Activated CD8-positive, alpha-beta memory T cell treated with anti-CD3 and anti-CD28 coated beads for 4 hours (primary cell): Measurements from ENCODE around the gene SNAPC2.
"Not testable (repeated sequence)": the region's sequence is repeated elsewhere in the genome, so short reads cannot be mapped to it uniquely, and the experiment has no call there.

Source experiments
- DNase-seq, 2 donors: peaks; one replicate each; pipeline ENCODE4 v3.0.0-alpha.2; 2020; ENCODE audit warnings: low read depth in 2 of 2

The SNAPC2 gene

DNA sequence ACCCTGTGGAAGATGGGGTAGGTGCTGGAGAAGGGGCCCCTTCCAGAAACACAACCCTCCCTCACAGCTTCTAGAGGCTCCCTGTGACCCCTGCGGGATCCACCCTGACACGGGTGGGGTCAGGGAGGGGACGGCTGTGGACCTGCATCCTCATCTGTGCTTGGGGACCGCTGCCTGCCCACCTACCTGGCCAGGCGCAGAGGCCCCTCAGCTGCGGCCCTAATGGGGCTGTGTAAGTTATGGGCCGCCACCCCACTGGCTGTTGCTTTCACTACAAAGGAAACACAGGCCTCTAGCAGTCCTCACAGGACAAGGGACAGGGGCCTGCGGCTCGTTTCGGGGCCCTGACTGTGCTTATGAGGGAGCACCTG, 12.8 kb downstream of the SNAPC2 start:
- DNase-seq: no peak

DNA sequence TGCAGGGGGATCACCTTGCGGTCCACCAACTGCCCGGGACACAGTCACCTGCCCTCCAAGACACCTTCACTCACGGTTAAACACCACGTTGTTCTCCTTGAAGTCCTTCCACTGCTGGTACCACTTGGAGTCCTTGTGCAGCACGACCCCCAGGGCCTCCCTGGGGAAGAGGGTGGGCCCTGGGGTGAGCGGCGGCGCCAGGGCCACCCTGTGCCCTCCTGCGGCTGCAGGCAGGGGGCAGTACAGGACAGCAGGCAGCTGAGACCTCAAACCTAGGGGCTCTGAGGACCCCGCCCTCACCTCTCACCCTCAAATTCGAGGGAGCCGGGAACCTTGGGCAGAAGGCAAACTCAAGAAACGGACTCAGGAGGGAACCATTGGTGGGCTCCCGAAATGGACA, 13.3 kb downstream of the SNAPC2 start:
- no peak for DNase-seq

DNA sequence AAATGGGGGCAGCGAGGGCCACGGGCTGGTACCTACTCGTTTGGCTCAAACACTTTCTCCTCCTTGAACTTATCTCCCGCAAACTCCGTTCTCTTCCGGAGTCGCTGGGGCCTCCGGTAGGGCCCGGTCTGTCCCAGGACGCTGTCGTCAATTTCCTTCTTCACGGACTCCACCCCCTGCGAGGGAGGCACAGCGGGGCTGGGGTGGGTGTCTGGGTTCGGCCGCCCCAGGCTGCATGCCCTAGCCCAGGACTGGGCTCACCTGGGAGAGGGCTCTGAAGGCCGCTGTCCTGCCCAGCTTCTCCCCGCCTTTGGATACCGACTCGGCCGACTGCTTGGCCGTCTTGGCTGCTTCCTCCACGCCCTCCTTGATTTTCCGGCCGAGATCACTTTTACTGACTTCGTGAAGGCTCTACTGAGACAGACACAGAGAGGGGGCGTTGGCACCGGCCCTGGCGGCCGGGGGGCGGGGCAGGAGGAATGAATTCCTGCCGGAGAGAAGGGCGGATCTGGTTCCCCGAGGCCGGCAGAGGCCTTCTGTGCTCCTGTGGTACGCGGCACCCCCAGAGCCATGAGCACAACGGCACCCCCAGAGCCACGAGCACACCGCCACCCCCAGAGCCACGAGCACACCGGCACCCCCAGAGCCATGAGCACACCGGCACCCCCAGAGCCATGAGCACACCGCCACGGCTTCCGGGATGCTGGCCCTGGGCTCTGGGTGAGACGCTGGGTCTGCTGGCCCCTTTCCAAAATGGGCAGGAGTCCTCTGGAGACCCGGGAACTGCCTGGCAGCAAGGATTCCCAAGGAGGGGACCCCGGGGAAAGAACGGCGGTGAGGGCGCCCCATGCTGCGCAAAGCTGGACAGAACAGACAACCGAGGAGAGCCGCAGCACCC, 13.9 kb downstream of the SNAPC2 start:
- DNase-seq: no peak

DNA sequence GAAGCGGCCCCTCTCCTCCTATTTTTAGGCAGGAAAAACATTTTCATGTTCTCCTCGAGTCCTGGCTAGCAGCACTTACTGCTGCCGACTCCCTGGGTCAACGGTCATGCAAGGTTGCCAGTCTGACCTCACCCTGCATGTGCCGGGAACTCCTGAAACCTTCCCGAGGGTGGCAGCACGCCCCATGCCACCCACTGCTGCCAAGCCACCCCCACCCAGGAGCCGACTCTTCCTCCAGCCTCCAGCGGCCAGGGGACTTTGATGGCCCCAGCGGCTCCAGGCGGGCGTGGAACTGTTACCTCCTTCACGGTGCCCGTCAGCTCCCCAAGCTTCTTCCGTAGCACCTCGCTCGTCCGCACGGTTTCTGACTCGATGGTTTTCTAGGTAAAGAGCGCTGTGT, 14.6 kb downstream of the SNAPC2 start:
- no peak for DNase-seq

DNA sequence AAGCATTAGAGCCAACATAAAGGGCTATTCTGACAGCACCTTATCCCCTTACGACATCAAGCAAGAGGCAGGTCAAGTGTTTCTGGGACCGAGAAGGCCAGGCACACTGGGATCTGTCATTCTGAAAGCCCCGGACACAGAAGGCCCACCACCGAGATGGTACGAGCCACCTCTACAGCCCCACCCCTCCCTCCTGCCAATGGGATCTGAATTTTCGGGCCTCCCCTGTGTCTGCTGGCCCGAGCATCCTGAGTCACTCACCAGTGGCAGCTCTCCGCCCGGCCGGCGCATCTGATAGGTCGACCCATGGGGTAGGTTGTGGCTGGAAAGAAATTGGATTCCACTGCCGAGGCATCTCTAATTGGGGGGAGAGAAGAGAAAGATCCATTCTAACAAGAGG, 20.7 kb downstream of the SNAPC2 start:
- DNase-seq: no peak

DNA sequence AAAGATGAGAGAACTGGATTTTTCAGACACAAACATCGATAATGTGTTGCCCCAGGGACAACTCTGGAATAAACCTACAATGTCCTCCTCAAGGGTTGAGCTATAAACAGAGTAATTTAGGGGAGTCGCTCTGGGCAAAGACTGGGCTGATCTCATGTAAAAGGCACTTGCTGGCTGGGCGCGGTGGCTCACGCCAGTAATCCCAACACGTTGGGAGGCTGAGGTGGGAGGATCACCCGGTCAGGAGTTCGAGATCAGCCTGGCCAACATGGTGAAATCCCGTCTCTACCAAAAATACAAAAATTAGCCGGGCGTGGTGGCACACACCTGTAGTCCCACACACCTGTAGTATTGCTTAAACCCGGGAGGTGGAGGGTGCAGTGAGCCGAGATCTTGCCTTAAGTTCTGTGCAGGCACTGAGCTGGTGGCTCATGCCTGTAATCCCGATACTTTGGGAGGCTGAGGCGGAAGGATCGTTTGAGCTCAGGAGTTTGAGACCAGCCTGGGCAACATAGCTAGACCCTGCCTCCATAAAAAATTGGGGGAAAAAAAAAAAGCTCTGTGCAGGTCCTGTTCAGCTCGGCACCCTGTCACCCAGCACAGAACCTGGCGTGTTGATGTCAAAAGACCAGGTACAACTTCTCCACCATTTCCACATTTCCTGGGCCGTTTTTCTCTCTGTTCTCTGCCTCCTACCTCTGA, 21.9 kb downstream of the SNAPC2 start:
- DNase-seq: no peak

DNA sequence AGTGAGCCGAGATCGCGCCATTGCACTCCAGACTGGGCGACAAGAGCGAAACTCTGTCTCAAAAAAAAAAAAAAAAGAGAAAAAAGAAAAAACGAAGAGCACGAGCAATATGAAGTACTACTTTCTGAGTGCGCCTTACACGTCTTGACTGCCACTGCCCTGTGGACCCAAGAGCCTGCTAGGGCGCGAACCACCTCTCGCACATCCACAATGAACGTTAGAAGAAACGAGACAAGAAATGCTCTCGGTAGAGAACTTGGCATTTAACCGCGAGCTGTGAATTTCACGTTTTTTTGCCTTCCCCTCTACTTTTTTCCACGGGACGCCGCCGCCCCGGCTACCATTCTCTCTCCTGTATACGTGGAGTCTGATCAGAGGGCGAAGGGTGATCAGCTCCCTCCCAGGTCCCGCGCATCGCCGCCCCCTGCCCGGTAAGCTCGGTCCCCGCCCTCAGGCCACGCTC, 22.9 kb downstream of the SNAPC2 start:
- no peak for DNase-seq

DNA sequence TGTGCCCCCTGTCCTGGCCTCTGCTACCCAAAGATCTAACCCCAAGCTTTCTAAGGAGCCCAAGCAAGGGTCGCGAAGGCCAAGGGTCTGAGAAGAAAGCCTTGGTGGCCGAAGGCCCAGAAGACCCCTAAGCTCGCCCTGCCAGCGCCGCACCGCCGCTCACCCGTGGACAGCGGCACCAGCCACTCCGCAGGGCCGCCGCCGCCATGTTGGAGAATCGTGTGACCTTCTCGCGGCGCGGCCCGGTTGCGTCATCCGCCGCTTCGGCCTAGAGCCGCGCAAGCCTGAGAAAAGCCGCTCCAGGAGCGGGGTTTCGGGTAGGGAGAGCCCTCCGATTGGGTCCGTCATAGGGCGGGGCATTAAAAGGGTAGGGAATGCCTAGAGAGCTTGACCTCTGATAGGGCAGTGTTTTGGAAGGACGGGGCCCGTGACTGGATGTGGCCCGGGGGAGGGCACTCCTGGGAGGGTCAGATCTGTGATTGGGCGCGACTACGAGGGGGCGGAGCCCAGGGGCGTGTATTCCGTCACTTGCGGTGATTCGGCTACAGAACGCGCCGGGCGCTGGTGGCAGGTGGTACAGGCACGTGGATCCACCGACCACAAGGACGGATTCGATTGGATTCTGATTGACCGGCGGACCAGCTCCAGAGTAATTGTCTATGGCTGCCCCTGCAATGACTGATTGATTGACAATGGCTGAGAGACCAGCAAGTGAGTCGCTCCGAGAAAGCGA, 23.5 kb downstream of the SNAPC2 start, which contains the start of gene TIMM44:
TSS of gene TIMM44 (minus strand) at position 223 of the 733 bp plus-strand sequence. CDS start at position 208, 15 bp downstream.
- peak; percentile 96 to 99 for DNase-seq

DNA sequence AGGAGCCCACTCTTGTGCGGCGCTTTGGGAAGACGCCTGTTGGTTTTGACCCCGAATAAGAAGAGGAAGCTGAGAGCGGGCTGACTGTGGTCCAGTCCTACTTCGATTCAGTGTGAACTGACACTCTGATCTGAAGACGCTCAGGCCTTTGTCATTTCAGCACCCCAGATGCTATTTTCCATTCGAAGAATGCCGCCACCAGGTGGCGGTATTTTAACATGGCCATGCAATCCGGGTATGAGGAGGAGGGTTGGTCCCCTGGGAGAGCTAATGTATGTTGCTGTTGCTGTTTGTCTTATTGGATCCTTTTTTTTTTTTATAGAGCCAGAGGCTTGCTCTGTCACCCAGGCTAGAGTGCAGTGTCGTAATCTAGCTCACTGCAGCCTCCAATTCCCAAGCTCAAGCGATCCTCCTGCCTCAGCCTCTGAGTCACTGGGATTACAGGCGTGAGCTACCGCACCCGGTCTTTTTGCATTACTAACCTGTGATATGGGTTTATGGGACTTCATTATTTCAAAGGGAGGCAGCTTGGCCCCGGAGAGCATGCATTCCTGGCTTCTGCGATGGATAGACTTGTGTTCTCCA, 24.1 kb downstream of the SNAPC2 start:
- DNase-seq: peak; percentile 70 to 74

DNA sequence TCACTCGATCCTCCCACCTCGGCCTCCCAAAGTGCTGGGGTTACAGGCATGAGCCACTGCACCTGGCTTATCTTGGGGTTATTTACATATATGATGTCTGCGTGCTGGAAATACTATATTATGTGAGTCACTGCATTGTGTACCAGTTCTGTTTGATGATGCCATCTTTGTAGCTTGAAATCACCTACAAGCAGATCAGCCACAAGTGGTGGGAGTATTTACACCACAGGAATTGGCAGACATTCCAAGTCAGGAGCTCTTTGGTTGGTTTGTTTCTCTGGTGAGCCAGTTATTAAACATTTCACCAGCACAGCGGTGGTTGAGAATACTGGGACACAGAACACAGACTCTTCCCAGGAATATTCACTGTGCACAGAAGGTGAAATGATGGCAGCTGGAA, 27.8 kb downstream of the SNAPC2 start:
- DNase-seq: no peak

DNA sequence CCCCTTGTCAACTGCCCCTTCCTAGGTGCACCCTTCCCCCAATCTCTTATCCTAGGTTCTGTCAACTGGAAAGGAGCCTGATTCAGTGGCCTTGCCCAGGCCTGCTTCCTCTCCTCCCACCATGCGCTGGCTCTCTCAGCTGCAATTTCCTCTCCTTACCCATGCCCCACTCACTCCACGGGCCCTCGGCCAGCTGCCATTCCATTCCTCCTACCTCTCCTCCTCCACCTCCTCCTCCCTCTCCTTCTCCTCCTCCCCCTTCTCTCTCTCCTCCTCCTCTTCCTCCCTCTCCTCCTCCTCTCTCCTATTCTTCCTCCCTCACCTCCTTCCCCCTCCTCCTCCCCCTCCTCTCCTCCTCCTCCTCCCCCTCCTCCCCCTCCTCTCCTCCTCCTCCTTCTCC, 32.9 kb downstream of the SNAPC2 start:
- DNase-seq: no peak

DNA sequence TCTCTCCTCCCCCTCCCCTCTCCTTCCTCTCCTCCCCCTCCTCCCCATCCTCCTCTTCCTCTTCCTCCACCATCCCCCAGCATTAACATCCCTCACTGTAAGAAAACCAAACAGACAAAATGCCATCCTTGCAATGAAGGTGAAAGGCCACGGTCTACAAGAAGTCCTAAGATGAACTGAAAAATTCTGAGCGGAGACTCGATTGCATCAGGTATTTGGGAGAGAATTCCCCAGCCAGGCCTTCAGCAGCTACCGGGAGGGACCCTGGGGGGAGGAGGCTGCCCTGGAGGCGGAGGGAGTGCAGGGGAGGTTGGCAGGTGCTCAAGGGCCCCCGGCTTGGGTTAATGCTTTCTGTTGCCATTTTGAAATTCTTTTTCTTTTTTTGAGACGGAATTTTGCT, 33.4 kb downstream of the SNAPC2 start:
- DNase-seq: no peak

DNA sequence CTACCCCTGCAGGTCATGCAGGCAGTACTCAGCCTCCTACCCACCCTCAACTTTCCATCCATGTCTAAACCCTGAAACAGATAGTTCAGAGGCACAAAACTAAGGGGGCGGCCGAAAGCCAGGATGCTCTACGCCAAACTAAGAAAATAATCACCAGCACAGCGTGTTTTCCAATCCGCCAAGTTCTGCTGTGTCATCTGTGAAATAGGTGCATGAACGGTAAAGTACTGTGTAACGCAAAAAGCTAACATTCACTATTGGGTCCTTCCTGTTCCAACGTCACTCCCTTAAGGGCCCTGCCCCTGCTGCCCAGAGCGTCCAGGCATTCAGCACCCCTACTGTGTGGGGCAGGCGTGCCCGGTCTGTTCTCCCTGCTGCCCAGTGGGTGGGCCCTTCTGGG, 35.6 kb downstream of the SNAPC2 start:
- DNase-seq: no peak

DNA sequence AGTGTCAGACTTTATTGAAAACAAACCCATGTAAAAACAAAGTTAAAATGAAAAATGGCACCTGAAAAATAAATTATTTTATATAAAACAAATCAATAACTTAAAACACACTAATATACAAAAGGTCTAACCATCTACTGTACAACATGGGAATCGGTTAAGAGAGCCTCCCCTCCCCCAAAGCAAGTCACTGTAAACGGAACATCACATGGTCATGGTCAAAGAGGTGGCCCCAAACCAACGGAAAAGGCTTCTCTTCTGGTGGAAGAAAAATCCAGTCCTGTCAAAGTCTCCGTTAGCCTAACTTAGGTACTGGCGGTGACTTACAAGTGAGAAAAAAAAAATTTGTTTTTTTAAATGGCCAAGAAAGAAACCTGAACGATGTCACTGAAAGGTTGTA, 39.1 kb downstream of the SNAPC2 start:
- no peak for DNase-seq

DNA sequence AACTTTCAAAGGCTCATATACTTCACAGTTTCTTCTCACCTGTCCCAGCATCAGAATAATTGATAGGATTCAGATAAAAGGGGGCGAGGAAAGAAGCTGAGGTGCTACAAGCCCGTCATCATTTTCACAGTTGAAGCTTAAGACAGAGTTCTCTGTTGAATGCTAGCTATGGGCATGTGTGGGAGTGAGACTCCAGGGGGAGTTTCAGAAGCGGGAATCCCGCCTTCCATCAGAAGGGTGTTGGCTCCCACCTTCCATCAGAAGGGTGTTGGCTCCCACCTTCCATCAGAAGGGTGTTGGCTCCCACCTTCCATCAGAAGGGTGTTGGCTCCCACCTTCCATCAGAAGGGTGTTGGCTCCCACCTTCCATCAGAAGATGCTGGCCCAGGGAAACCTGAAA, 40.9 kb downstream of the SNAPC2 start:
- DNase-seq: not testable (repeated sequence)

DNA sequence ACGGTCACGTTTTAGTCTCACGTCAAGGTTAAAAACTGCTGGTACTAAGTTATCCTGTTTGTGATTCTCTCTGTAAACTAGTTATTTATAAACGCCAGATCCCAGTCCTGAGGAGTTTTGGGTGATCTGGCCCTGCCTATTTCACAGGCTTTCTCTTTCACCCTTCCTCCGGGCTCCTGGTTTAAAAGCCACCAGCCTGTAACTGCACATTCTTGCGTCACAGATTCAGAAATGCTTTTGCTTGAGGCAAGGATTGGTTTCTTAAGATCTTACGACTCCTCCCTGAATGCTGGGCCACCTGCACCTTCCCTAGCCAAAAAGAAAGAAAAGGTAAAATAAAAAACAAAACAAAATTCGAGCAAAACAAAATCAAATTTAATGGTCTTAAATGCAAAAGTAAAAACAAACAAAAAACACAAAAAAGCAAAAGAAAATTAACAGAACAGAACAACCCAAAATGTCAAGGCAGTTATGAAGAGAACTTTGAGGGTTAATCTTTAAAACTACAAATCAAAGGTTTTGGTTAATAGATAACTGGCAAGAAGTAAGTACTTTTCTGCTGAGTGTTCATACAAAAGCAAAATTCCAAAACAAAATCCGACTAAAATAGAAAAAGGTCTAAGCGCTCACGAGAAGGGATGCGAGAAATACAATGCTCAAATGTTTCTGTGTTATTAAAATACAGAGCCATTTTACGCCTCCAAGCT, 41.9 kb downstream of the SNAPC2 start:
- DNase-seq: no peak

DNA sequence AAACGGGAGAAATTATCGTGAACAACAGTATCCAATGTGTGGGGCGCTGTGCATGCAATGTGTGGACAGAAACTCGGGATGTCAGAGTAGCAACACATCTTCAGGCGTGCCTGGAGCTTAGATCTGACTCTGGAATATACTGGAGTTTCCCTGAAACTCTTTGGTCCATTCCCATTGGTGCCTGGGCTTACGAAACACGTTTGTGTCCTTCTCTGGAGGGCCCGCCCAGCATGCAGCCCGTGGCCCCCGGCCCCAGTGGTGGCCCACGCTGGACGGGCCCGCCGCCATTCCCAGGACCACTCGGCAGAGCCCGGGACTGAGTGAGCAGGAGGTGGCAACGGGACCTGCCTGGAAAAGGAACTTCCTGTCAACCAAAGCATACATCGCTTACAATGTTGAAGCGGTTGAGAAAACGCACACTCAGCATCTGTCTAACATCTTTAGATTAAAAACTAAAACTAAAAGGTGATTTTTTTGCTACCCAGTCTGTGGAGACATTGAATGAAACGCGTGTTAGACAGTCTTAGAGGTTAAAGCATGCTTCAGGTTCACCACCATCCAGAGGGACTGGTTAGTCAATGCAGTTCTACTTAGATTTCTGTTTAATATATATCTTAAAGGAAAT, 42.6 kb downstream of the SNAPC2 start:
- DNase-seq: no peak

DNA sequence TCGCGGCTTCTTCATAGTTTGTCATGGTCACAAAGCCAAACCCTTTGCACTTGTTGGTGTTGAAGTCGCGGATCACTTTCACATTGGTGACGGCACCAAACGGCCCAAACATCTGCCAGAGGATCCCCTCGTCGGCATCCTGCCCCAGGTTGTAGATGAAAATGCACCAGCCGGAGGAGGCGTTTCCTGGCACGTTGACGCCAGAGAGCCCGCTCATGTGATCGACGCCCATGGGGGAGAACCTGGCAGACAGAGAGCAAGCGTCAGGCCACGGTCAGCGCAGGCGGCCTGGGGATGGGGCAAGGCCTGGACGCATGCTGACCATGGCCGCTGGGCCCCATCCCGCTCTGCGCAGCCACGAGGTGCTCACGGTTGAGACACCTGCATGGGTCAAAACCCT, 43.4 kb downstream of the SNAPC2 start:
- no peak for DNase-seq

DNA sequence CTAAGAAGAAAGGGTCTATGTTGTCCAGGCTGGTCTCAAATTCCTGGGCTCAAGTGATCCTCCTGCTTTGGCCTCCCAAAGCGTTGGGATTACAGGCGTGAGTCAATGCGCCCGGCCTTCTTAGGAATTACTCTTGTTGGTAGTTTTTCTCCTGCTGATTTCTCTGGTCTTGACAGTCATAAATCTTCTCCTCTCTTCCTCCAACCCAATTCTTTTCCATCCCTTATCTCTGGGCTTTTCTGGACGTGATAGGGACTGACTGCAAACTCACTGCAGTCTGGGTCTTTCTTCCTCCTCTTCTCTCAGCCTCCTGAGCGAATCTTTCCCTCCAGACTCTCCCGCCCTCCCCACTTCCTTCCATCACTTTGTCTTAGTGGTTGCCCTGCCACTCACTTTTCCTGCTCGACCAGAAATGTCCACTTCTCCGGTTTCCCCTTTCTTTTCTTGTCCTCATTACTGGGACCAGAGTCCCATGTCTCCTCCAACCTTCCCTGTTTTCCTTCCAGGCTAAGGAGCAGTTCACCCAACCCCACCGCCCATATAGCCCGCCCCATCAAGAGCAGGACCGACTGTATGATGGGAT, 45.2 kb downstream of the SNAPC2 start:
- no peak for DNase-seq

DNA sequence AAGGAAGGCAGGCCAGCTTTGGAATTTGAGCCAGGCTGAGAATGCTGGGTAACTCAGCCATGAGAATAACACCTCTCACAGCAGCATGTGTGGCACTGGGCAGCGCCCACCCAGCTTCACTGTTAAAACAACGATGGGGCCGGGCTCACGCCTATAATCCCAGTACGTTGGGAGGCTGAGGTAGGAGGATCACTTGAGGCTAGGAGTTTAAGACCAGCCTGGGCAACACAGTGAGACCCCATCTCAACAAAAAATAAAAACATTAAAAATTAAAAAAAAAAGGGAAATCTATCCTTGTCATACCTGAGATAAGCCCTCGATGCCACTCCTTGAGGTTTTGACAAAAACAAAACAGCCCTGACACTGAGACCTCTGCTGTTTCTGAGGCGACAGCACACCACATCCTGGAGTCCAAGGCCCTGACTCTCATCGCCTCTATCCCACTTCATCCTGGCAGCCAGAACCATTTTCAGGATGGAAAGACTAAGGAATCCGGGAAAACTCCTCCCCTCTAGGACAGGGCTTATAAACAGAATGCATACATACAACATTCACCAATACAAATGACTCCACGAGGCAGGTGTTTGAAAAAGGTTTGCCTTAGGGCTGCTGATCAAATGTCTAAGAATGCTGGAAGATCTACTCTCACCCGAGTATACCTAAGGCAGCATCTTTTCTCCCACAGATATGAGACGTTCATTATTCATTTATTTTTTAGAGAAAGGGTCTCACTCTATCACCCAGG, 46.0 kb downstream of the SNAPC2 start:
- no peak for DNase-seq
